Panc1 (cell line): ENCODE measurements around the gene HADHA. TPM values are rescaled to one million over a fixed set of nuclear protein-coding genes. Genes with fewer than 3 reads are reported as not detected.

Source experiments
- ATAC-seq: fragments of 200-7000 bp; cut with Tn5 transposase; 2 replicates; pipeline ENCODE4 v1.9.1; 2020; ENCODE audit warnings: mild to moderate bottlenecking, moderate library complexity
- BruUV-seq: library from RNA; stranded (reverse); fragments of 400-500 nt; replicated peaks from 2 replicates; lab custom pipeline; 2021; lab: Mats Ljungman, UMichigan
- CTCF ChIA-PET: fragments of 300-600 bp; sonication (Branson Sonifier 250); formaldehyde crosslinking; loops from one replicate; lab custom pipeline; 2022; ENCODE audit warnings: antibody characterized with exemption; lab: Charles Lee
- POLR2A ChIA-PET: fragments of 300-600 bp; sonication (Branson Sonifier 250); formaldehyde crosslinking; loops from one replicate; lab custom pipeline; 2022; ENCODE audit warnings: antibody characterized with exemption; lab: Charles Lee
- DNase-seq: peaks from one replicate; pipeline ENCODE4 v3.0.0-alpha.2; 2010; ENCODE audit warnings: low read depth, low spot score
- H3K27ac ChIP-seq: 2 replicates; pipeline ENCODE4 v1.5.1; 2011; ENCODE audit warnings: mild to moderate bottlenecking, low read length, inconsistent platforms
- H3K27me3 ChIP-seq: fragments of 200-500 bp; sonication (Bioruptor generic); 2 replicates; pipeline ENCODE4 v1.6.0; 2014; ENCODE audit warnings: low read length, inconsistent platforms; ENCODE audit not compliant: control insufficient read depth, insufficient read depth
- H3K36me3 ChIP-seq: fragments of 200-500 bp; sonication (Bioruptor generic); 2 replicates; pipeline ENCODE4 v1.5.1; 2014; ENCODE audit warnings: inconsistent platforms, mild to moderate bottlenecking, low read length, moderate library complexity; ENCODE audit not compliant: control insufficient read depth, insufficient read depth
- H3K4me1 ChIP-seq: 2 replicates; pipeline ENCODE4 v1.5.1; 2011; ENCODE audit warnings: inconsistent platforms, mild to moderate bottlenecking, low read length, moderate library complexity; ENCODE audit not compliant: control insufficient read depth, insufficient read depth
- H3K4me3 ChIP-seq, 2 experiments: 2 replicates each; pipeline ENCODE4 v1.5.1; 2011 to 2012; ENCODE audit warnings: low read depth in 2 of 2, low read length in 2 of 2, mild to moderate bottlenecking in 2 of 2, inconsistent platforms in 1 of 2, moderate library complexity in 1 of 2
- H3K9me3 ChIP-seq: fragments of 200-500 bp; sonication (Bioruptor generic); 2 replicates; pipeline ENCODE4 v1.5.1; 2014; ENCODE audit warnings: low read depth, mild to moderate bottlenecking, inconsistent platforms, low read length, moderate library complexity; ENCODE audit not compliant: control insufficient read depth, insufficient read depth
- POLR2AphosphoS5 ChIP-seq: IDR thresholded peaks from 2 replicates; pipeline ENCODE4 v1.6.1; 2012; ENCODE audit warnings: mild to moderate bottlenecking, low read depth, low read length, moderate library complexity
- SIN3A ChIP-seq: IDR thresholded peaks from 2 replicates; pipeline ENCODE4 v1.6.1; 2012; ENCODE audit warnings: low read depth, mild to moderate bottlenecking, low read length, moderate library complexity, borderline replicate concordance; ENCODE audit not compliant: insufficient read depth
- TCF7L2 ChIP-seq: IDR thresholded peaks from 2 replicates; pipeline ENCODE4 v1.6.1; 2011; ENCODE audit warnings: mild to moderate bottlenecking, low read depth, low read length, inconsistent platforms
- in situ Hi-C: cut with HindIII; loops from 2 replicates; pipeline ENCODE4 v1.10.0; 2016; ENCODE audit warnings: low sequenced_read_pairs, low pct_unique_long_range_greater_than_20kb
- intact Hi-C: fragments of 100-400 bp; cut with micrococcal nuclease; formaldehyde crosslinking; loops from one replicate; pipeline ENCODE4 v1.10.0; 2022; ENCODE audit not compliant: unreplicated experiment
- total RNA-seq: library from RNA; stranded (reverse); gene quantifications from one replicate; pipeline ENCODE4 v1.2.1, GENCODE V29; 2021; ENCODE audit not compliant: unreplicated experiment
- TF ChIP-seq, protein P1 (sequence below): fragments of 450-650 bp; IDR thresholded peaks from 2 replicates; pipeline ENCODE4 v1.5.1; 2017; ENCODE audit warnings: mild to moderate bottlenecking
- TF ChIP-seq, protein P2 (sequence below), 2 experiments: IDR thresholded peaks; 2 replicates each; pipeline ENCODE4 v1.6.1; 2011 to 2012; ENCODE audit warnings: low read depth in 2 of 2, control low read depth in 1 of 2, low read length in 1 of 2, mild to moderate bottlenecking in 1 of 2, moderate library complexity in 1 of 2; ENCODE audit not compliant: insufficient read depth in 1 of 2

Gene HADHA
- total RNA-seq, 1 experiment from 2014 or later, result 148 TPM

DNA sequence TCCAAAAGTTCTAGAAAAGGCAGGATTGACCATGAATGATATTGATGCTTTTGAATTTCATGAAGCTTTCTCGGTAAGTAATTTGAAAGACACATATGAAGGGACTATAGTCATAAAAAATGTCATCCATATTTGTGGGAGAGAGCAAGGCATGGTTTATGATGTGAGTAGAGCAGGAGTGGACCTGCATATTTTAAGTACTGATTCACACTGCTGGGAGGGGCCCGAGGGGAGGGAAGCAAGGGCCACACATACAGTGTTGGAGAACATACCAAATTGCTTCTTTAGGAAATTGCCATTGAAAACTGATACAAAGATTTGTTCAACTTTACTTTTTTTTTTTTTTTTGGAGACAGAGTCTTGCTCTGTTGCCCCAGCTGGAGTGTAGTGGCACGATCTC is 39.7 kb upstream of the HADHA start:
- H3K4me1 ChIP-seq, result no peaks in the 10 kb centered on the region
- in situ Hi-C loops (no loop called here), intact Hi-C loops (no loop called here)
- POLR2A ChIA-PET, result no interaction called here
- BruUV-seq, result no TSS peak
- DNase-seq, result no peak
- H3K4me3 ChIP-seq, result no peak overlapping the region
- peaks cover 22% of the 10 kb centered on the region for H3K36me3 ChIP-seq
- no peak overlapping the region for H3K27ac ChIP-seq
- H3K27me3 ChIP-seq, result no peaks in the 10 kb centered on the region
- TF ChIP-seq TCF7L2 (no peak), POLR2AphosphoS5 (no peak), SIN3A (no peak)
- TF ChIP-seq, protein P1, sequence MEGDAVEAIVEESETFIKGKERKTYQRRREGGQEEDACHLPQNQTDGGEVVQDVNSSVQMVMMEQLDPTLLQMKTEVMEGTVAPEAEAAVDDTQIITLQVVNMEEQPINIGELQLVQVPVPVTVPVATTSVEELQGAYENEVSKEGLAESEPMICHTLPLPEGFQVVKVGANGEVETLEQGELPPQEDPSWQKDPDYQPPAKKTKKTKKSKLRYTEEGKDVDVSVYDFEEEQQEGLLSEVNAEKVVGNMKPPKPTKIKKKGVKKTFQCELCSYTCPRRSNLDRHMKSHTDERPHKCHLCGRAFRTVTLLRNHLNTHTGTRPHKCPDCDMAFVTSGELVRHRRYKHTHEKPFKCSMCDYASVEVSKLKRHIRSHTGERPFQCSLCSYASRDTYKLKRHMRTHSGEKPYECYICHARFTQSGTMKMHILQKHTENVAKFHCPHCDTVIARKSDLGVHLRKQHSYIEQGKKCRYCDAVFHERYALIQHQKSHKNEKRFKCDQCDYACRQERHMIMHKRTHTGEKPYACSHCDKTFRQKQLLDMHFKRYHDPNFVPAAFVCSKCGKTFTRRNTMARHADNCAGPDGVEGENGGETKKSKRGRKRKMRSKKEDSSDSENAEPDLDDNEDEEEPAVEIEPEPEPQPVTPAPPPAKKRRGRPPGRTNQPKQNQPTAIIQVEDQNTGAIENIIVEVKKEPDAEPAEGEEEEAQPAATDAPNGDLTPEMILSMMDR, result no peak
- TF ChIP-seq, protein P2, sequence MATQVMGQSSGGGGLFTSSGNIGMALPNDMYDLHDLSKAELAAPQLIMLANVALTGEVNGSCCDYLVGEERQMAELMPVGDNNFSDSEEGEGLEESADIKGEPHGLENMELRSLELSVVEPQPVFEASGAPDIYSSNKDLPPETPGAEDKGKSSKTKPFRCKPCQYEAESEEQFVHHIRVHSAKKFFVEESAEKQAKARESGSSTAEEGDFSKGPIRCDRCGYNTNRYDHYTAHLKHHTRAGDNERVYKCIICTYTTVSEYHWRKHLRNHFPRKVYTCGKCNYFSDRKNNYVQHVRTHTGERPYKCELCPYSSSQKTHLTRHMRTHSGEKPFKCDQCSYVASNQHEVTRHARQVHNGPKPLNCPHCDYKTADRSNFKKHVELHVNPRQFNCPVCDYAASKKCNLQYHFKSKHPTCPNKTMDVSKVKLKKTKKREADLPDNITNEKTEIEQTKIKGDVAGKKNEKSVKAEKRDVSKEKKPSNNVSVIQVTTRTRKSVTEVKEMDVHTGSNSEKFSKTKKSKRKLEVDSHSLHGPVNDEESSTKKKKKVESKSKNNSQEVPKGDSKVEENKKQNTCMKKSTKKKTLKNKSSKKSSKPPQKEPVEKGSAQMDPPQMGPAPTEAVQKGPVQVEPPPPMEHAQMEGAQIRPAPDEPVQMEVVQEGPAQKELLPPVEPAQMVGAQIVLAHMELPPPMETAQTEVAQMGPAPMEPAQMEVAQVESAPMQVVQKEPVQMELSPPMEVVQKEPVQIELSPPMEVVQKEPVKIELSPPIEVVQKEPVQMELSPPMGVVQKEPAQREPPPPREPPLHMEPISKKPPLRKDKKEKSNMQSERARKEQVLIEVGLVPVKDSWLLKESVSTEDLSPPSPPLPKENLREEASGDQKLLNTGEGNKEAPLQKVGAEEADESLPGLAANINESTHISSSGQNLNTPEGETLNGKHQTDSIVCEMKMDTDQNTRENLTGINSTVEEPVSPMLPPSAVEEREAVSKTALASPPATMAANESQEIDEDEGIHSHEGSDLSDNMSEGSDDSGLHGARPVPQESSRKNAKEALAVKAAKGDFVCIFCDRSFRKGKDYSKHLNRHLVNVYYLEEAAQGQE (IDR thresholded peaks at IDR 0.05; ENCODE audit: insufficient read depth in 1 of 2, low read depth in 2 of 2, low read length in 1 of 2), result no peak
- CTCF ChIA-PET, result no interaction called here
- H3K9me3 ChIP-seq, result no peaks in the 10 kb centered on the region
- no peak for ATAC-seq

DNA sequence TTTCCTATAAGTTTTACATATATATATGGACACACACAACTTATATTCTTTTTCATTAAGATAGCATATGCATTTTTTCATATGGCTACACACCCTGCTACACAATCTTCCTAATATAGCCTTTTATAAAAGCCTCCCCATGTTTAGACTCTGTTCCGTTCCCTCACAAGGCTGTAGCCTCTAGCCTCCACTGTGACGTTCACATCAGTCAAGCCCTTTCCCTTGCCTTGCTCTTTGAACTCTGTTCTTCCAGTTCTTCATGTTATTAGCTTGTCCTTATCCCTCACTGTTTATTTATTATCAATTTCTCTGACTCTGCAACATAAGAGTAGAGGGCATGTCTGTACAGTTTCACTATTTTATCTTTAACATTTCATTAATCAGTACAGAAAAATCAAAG is 39.2 kb upstream of the HADHA start:
- H3K4me1 ChIP-seq, result no peaks in the 10 kb centered on the region
- intact Hi-C loops (no loop called here), in situ Hi-C loops (no loop called here)
- H3K27me3 ChIP-seq, result no peaks in the 10 kb centered on the region
- peaks cover 22% of the 10 kb centered on the region for H3K36me3 ChIP-seq
- ChIA-PET POLR2A (no interaction called here), CTCF (no interaction called here)
- no peak overlapping the region for H3K27ac ChIP-seq
- BruUV-seq, result no TSS peak
- TF ChIP-seq, protein P2 (IDR thresholded peaks at IDR 0.05; ENCODE audit: insufficient read depth in 1 of 2, low read depth in 2 of 2, low read length in 1 of 2), result no peak
- TF ChIP-seq TCF7L2, result no peak
- TF ChIP-seq, protein P1, result no peak
- no peak for TF ChIP-seq SIN3A
- TF ChIP-seq POLR2AphosphoS5, result no peak
- ATAC-seq (no peak), DNase-seq (no peak)
- H3K4me3 ChIP-seq, result no peak overlapping the region
- no peaks in the 10 kb centered on the region for H3K9me3 ChIP-seq
